K562 (cell line): ENCODE data around the gene CKAP5. TPM values are rescaled to one million over a fixed set of nuclear protein-coding genes. Genes with fewer than 3 reads are reported as not detected.

Experiments
- ATAC-seq: fragments of 200-7000 bp; cut with Tn5 transposase; 3 replicates; pipeline ENCODE4 v1.9.1; 2020; ENCODE audit warnings: moderate library complexity
- BruUV-seq: library from RNA; stranded (reverse); fragments of 400-500 nt; replicated peaks from 2 replicates; lab custom pipeline; 2021; lab: Mats Ljungman, UMichigan
- CTCF ChIA-PET: fragments of 300-600 bp; formaldehyde crosslinking; extraction: SDS; loops from one replicate; lab custom pipeline; 2021; ENCODE audit warnings: low intra/inter-chr PET ratio; lab: Yijun Ruan, JAX
- POLR2A ChIA-PET: fragments of 300-600, 350-650 bp; sonication (Branson Sonifier 250); formaldehyde crosslinking; extraction: SDS; loops from one replicate; lab custom pipeline; 2021; ENCODE audit warnings: antibody characterized with exemption, inconsistent platforms; lab: Yijun Ruan, JAX
- DNase-seq, 4 experiments: peaks; one replicate each; pipeline versions ENCODE4 v3.0.0 to v3.0.0-alpha.2; 2011 to 2018; ENCODE audit warnings: low spot score in 3 of 4, mixed read lengths in 3 of 4; ENCODE audit errors: extremely low read depth in 1 of 4
- FAIRE-seq: peaks from 2 replicates; lab custom pipeline; 2011; peaks lifted over from hg19 to GRCh38; lab: Jason Lieb, UNC
- H2AFZ ChIP-seq: 2 replicates; pipeline ENCODE4 v1.6.0; 2011; ENCODE audit warnings: low read depth, low read length, control low read depth, inconsistent platforms
- H3K27ac ChIP-seq: fragments of 200-600 bp; 3 replicates; pipeline ENCODE4 v1.8.0; 2011; ENCODE audit warnings: low read depth, mild to moderate bottlenecking, control low read depth, inconsistent platforms, low read length, moderate library complexity, mixed read lengths; ENCODE audit errors: extremely low read depth
- H3K27me3 ChIP-seq, 2 experiments: fragments of 300-600 bp in 1 of 2; 2 replicates in 1 of 2; 3 replicates in 1 of 2; pipeline versions ENCODE4 v1.6.0 to v1.8.0; 2011; ENCODE audit warnings: inconsistent platforms in 2 of 2, low read length in 2 of 2, mild to moderate bottlenecking in 1 of 2, mixed read lengths in 1 of 2, moderate library complexity in 1 of 2; ENCODE audit not compliant: control insufficient read depth in 2 of 2, insufficient read depth in 2 of 2
- H3K36me3 ChIP-seq: fragments of 300-600 bp; 3 replicates; pipeline ENCODE4 v1.8.0; 2011; ENCODE audit warnings: mild to moderate bottlenecking, low read length, inconsistent platforms; ENCODE audit not compliant: control insufficient read depth, insufficient read depth
- H3K4me1 ChIP-seq, 2 experiments: fragments of 200-600 bp in 1 of 2; replicated peaks in 1 of 2; 2 replicates in 1 of 2; 3 replicates in 1 of 2; pipeline versions ENCODE4 v1.5.1 to v1.8.0; 2011; ENCODE audit warnings: inconsistent platforms in 2 of 2, low read length in 2 of 2, mild to moderate bottlenecking in 1 of 2, mixed read lengths in 1 of 2, moderate library complexity in 1 of 2; ENCODE audit not compliant: control insufficient read depth in 2 of 2, insufficient read depth in 2 of 2
- H3K4me2 ChIP-seq: 2 replicates; pipeline ENCODE4 v1.6.1; 2011; ENCODE audit warnings: low read length, control low read depth, inconsistent platforms, mixed read lengths; ENCODE audit not compliant: insufficient read depth
- H3K4me3 ChIP-seq: fragments of 200-600 bp; sonication (generic), shearing (Covaris generic); 2 replicates; pipeline ENCODE4 v1.5.1; 2016; ENCODE audit warnings: control low read depth, inconsistent platforms
- H3K79me2 ChIP-seq: fragments of 200-600 bp; 3 replicates; pipeline ENCODE4 v1.8.0; 2011; ENCODE audit warnings: low read length, inconsistent platforms; ENCODE audit not compliant: control insufficient read depth, insufficient read depth
- H3K9ac ChIP-seq, 2 experiments: 2 replicates each; pipeline versions ENCODE4 v1.6.0 to v1.6.1; 2011; ENCODE audit warnings: low read depth in 2 of 2, low read length in 2 of 2, control low read depth in 1 of 2, inconsistent platforms in 1 of 2, mild to moderate bottlenecking in 1 of 2, mixed read lengths in 1 of 2; ENCODE audit not compliant: insufficient read depth in 1 of 2
- H3K9me1 ChIP-seq: one replicate; pipeline ENCODE4 v1.6.0; 2011; ENCODE audit warnings: inconsistent platforms, mild to moderate bottlenecking, low read length, moderate library complexity; ENCODE audit not compliant: control insufficient read depth, insufficient read depth
- H3K9me3 ChIP-seq: replicated peaks from 2 replicates; pipeline ENCODE4 v1.5.1; 2011; ENCODE audit warnings: low read depth, low read length, inconsistent platforms; ENCODE audit not compliant: control insufficient read depth, insufficient read depth
- H4K20me1 ChIP-seq: replicated peaks from 2 replicates; pipeline ENCODE4 v1.6.1; 2011; ENCODE audit warnings: low read length, inconsistent platforms, mixed read lengths; ENCODE audit not compliant: control insufficient read depth, insufficient read depth
- DLX4 ChIP-seq: fragments of 250-450 bp; sonication (Bioruptor Pico); IDR thresholded peaks from 2 replicates; pipeline ENCODE4 v1.6.1; 2021; ENCODE audit warnings: mild to moderate bottlenecking
- ELF2 ChIP-seq: fragments of 250-450 bp; sonication (Bioruptor Pico); IDR thresholded peaks from 2 replicates; pipeline ENCODE4 v1.5.0; 2021; ENCODE audit warnings: mild to moderate bottlenecking
- HMBOX1 ChIP-seq: sonication (generic); IDR thresholded peaks from 2 replicates; pipeline ENCODE4 v1.6.1; 2016
- HNRNPLL ChIP-seq: fragments of 200-400 bp; formaldehyde crosslinking; IDR thresholded peaks from 2 replicates; pipeline ENCODE4 v1.6.1; 2017; ENCODE audit warnings: low read length, low read depth, mild to moderate bottlenecking; ENCODE audit not compliant: poor library complexity, severe bottlenecking
- KLF6 ChIP-seq: fragments of 250-450 bp; sonication (Bioruptor Pico); IDR thresholded peaks from 2 replicates; pipeline ENCODE4 v1.4.0; 2020; ENCODE audit warnings: mild to moderate bottlenecking, moderate library complexity, borderline replicate concordance
- LEF1 ChIP-seq: fragments of 450-650 bp; IDR thresholded peaks from 2 replicates; pipeline ENCODE4 v1.6.1; 2016; ENCODE audit warnings: mild to moderate bottlenecking
- MCM5 ChIP-seq: fragments of 450-650 bp; IDR thresholded peaks from 2 replicates; pipeline ENCODE4 v1.6.1; 2016; ENCODE audit warnings: low read depth
- RBBP5 ChIP-seq: fragments of 200-600 bp; sonication (generic); IDR thresholded peaks from 2 replicates; pipeline ENCODE4 v1.6.1; 2012; ENCODE audit warnings: borderline replicate concordance, mild to moderate bottlenecking, low read length, control low read depth, inconsistent platforms; ENCODE audit not compliant: insufficient read depth, poor library complexity, severe bottlenecking
- SNAPC5 ChIP-seq: fragments of 250-450 bp; sonication (Bioruptor Pico); IDR thresholded peaks from 2 replicates; pipeline ENCODE4 v1.8.0; 2021; ENCODE audit warnings: moderate library complexity, mild to moderate bottlenecking, inconsistent platforms
- SOX6 ChIP-seq: fragments of 450-650 bp; IDR thresholded peaks from 2 replicates; pipeline ENCODE4 v1.6.1; 2014; ENCODE audit warnings: mild to moderate bottlenecking
- TCFL5 ChIP-seq: fragments of 250-450 bp; sonication (Bioruptor Pico); conservative IDR thresholded peaks from 2 replicates; pipeline ENCODE4 v1.6.1; 2021; ENCODE audit warnings: mild to moderate bottlenecking, moderate library complexity, matching md5 sums
- THRAP3 ChIP-seq: fragments of 450-650 bp; IDR thresholded peaks from 2 replicates; pipeline ENCODE4 v1.6.1; 2016; ENCODE audit warnings: mild to moderate bottlenecking, inconsistent platforms, borderline replicate concordance
- ZBTB12 ChIP-seq: fragments of 250-450 bp; sonication (Bioruptor Pico); IDR thresholded peaks from 2 replicates; pipeline ENCODE4 v1.4.0; 2020
- ZFPM2 ChIP-seq: fragments of 250-450 bp; sonication (Bioruptor Pico); IDR thresholded peaks from 2 replicates; pipeline ENCODE4 v1.5.1; 2022; ENCODE audit warnings: mild to moderate bottlenecking
- ZNF124 ChIP-seq: sonication (generic); formaldehyde crosslinking; IDR thresholded peaks from 2 replicates; pipeline ENCODE4 v1.8.1; 2022; ENCODE audit warnings: missing genetic modification reagents
- ZNF146 ChIP-seq: IDR thresholded peaks from one replicate; pipeline ENCODE4 v1.6.1; 2018; ENCODE audit warnings: missing compliant biosample characterization; ENCODE audit not compliant: unreplicated experiment
- ZNF253 ChIP-seq: fragments of 250-450 bp; sonication (Bioruptor Pico); conservative IDR thresholded peaks from 2 replicates; pipeline ENCODE4 v1.6.1; 2021; ENCODE audit warnings: mild to moderate bottlenecking
- ZNF740 ChIP-seq, 3 experiments: fragments of 200-800 bp in 1 of 3; sonication (Bioruptor generic) in 1 of 3; sonication (generic) in 1 of 3; formaldehyde crosslinking in 1 of 3; IDR thresholded peaks; 2 replicates each; pipeline versions ENCODE4 v1.6.1 to v1.8.0; 2016 to 2022; ENCODE audit warnings: mild to moderate bottlenecking in 2 of 3, missing compliant biosample characterization in 2 of 3, missing genetic modification characterization in 2 of 3, missing genetic modification reagents in 1 of 3
- WGBS: fragments of 100-300 bp; shearing (Covaris generic); methylation state at CpG from one replicate; pipeline ENCODE4 v1.1.6; 2016; ENCODE audit warnings: low coverage, mixed read lengths; ENCODE audit not compliant: insufficient coverage; ENCODE audit errors: missing lambda C conversion rate; 5-methylcytosine and 5-hydroxymethylcytosine counted together
- in situ Hi-C: fragments of 300-500 bp; cut with MboI; formaldehyde crosslinking; loops from 4 replicates; pipeline ENCODE4 v1.15.0; 2018; ENCODE audit warnings: inconsistent platforms, mixed read lengths
- intact Hi-C: fragments of 100-400 bp; cut with micrococcal nuclease; formaldehyde crosslinking; loops from 2 replicates; pipeline ENCODE4 v1.14.2; 2022
- polyA plus RNA-seq, 8 experiments: library from polyadenylated mRNA; depleted of rRNA in 4 of 8; stranded (reverse) in 5 of 8; unstranded in 3 of 8; fragments of >200 nt; fragmentation: Nextera tagmentation in 2 of 8; fragmentation: Illumina TruSeq in 1 of 8; extraction: Ambion mirVana in 2 of 8; extraction: Trizol in 1 of 8; gene quantifications; 2 replicates each; pipeline versions ENCODE4 v1.2.1 to v1.2.3, GENCODE V29; 2011 to 2014; ENCODE audit warnings: inconsistent platforms in 1 of 8, missing spikeins in 1 of 8
- total RNA-seq, 7 experiments: library from RNA; depleted of rRNA in 6 of 7; stranded (reverse); fragments of >200 nt in 6 of 7; fragmentation: Illumina TruSeq in 2 of 7; extraction: Trizol in 2 of 7; gene quantifications; 2 replicates each; pipeline versions ENCODE4 v1.2.1 to v1.2.3, GENCODE V29; 2011 to 2021; ENCODE audit warnings: low replicate concordance in 1 of 7

Gene CKAP5
- total and polyA plus RNA-seq, 9 of the 15 experiments (the other 6 are each of a cell fraction or from before 2014, with no cell fraction given): 60.1 to 239 (median 139) TPM

GRCh38 chr11:46745995-46746394, 100.1 kb downstream of the CKAP5 start (continued):
- TF ChIP-seq ZBTB12: no peak
- no peak for TF ChIP-seq ZNF253
- TF ChIP-seq HNRNPLL: no peak
- no peak for TF ChIP-seq ZNF124 (CRISPR knock-in tag)

GRCh38 chr11:46745328-46745727, 100.8 kb downstream of the CKAP5 start:
- Histone ChIP-seq H3K27ac (no peak overlapping the region), H3K27me3 (no peaks in the 10 kb centered on the region), H2AFZ (no peak overlapping the region), H3K9ac (no peak overlapping the region), H3K9me1 (no peaks in the 10 kb centered on the region), H4K20me1 (no peaks in the 10 kb centered on the region), H3K4me3 (no peak overlapping the region), H3K79me2 (no peaks in the 10 kb centered on the region), H3K4me2 (no peak overlapping the region), H3K9me3 (no peaks in the 10 kb centered on the region), H3K36me3 (peaks cover 88% of the 10 kb centered on the region), H3K4me1 (no peaks in the 10 kb centered on the region)
- in situ Hi-C loops (loop anchor here (10.0 kb wide), 1 partner anchor 389 kb away; no protein-coding TSS in a partner anchor), intact Hi-C loops (no loop called here)
- 47% methylated on average over 1 of the region's 1 CpG for WGBS
- CTCF ChIA-PET: no interaction called here
- FAIRE-seq: no peak
- no TSS peak for BruUV-seq
- ATAC-seq: no peak
- TF ChIP-seq ZNF740 (CRISPR knock-in tag; IDR thresholded peaks at IDR 0.05): no peak
- no peak for TF ChIP-seq ZNF740 (tag; IDR thresholded peaks at IDR 0.05)
- no peak for TF ChIP-seq ZFPM2
- TF ChIP-seq MCM5: no peak
- no peak for TF ChIP-seq HMBOX1
- no peak for TF ChIP-seq ZNF253
- no peak for TF ChIP-seq RBBP5
- TF ChIP-seq TCFL5: no peak
- no peak for TF ChIP-seq KLF6 (CRISPR knock-in tag)
- no peak for TF ChIP-seq ELF2 (CRISPR knock-in tag)
- no peak for TF ChIP-seq DLX4 (CRISPR knock-in tag)
- no peak for TF ChIP-seq SOX6
- TF ChIP-seq THRAP3: no peak
- no peak for TF ChIP-seq ZNF146 (CRISPR knock-in tag)
- TF ChIP-seq LEF1: no peak
- TF ChIP-seq SNAPC5 (CRISPR knock-in tag): no peak
- no peak for DNase-seq
- POLR2A ChIA-PET: no interaction called here
